Jurkat, Clone E6-1 (cell line): Measurements from ENCODE around the gene KDM8.

ENCODE experiments used
- DNase-seq: peaks from one replicate; pipeline ENCODE4 v3.0.0-alpha.2; 2011; ENCODE audit warnings: low read depth, low spot score
- H3K4me3 ChIP-seq: 2 replicates; pipeline ENCODE4 v1.5.1; 2011; ENCODE audit warnings: mild to moderate bottlenecking, low read length, control low read depth, moderate library complexity

The KDM8 gene

DNA sequence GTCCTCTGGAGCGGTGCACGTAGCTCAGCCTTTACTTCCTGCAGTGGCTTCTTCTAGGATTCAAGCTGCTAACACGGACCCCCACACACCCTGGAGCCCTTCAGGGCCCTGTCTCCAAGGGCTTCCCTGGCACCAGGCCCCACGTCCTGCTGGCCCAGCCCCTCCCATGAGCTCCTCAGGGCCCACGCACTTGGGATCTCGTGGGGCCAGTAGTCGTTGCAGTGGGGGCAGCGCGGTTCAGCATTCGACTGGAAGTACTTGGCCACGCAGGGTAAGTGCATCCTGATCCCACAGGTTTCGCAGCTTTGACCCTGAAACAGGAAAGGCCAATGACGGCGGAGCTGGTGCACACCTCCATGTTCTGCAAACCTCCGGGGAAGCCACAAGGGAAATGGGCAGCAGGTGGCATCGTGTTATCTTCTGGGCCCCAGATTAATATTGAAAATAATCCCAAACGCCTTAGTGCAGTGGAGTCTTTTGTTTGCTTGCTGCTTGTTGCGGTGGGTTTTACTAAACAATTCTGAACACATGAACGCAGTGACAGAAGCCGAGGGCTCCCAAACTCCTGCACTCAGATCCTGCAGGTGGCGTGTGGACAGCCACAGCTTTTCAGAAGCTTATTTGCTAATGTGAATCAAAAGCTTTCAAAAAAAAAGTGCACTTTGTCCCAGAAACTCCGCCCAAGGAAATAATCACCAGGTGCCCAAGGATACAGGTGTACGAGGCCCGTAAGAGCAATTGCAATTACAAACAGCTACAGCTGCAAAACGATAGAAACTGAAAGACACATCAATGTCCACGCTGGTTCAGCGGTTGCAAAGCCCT lies 22.4 kb downstream of the KDM8 start:
- DNase-seq = no peak
- H3K4me3 ChIP-seq = no peak overlapping the region

DNA sequence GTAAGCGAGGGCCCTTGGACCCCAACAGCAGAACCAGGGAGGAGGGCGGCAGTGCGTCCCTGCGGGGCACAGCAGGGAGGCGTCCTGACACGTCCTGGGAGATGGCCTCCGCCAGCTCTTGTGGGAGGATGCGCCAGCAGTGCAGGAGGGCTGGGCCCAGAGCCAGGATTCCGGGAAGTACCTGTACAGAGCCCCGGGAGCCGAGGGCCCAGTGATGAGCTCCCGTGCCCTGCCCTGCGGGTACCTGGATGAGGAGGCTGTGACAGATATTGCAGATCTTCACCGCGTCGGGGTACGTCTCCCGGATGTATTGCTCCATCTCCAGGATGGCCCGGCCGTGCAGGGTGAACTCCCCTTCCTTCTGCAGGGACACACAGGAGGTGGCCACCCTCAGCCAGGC lies 23.1 kb downstream of the KDM8 start:
- H3K4me3 ChIP-seq = no peak overlapping the region
- no peak for DNase-seq

DNA sequence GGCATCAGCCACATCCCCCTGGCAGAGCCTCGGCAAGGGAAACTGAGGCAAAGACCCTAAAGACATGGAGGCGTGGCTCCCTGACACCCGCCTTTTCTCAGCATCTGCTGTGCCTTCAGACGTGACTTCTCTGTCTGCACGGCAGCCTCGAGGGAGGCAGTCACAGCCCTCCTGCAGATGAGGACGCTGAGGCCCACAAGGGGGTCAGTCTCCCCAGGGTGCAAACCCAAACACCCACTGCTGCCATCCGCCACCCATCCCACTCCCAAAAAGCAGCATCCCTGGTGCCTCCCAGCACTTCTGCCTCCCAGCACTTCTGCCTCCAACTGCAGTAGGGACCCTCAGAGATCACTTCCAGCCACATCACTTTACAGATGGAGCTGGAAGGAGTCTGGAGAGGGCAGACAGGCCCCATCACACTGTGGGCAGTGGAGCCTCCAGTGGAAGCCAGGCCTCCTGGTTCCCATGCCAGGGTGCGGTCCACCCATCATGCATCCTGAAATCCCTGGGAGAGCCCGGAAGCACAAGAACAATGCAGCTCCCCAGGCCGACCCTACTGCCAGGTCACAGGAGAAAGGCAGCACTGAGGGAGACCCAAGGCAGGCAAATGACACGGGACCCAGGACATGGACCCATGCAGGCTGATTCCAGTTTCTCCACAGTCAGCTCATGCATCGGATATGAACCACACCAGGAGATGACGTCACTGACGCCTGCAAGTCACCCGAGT lies 23.8 kb downstream of the KDM8 start:
- no peak overlapping the region for H3K4me3 ChIP-seq
- DNase-seq = no peak

DNA sequence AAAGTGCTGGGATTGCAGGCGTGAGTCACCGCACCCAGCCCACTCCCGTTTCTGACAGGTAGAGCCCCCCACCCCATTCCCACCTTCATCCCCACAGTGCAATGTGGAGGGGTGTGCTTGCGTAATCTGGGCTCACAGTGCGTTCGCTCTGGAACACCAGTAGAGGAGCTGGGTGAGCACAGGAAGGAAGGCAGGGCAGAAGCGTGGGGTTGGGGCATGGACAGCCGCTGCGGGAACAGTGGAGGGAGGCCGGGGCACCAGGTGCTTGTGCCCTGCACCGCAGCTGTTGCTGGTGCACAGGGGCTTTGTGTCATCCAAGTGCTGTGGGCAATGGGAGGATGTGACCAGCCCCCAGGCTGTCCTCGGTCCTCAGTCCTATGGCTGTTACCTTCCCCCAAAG lies 24.7 kb downstream of the KDM8 start:
- no peak for DNase-seq
- H3K4me3 ChIP-seq = no peak overlapping the region

DNA sequence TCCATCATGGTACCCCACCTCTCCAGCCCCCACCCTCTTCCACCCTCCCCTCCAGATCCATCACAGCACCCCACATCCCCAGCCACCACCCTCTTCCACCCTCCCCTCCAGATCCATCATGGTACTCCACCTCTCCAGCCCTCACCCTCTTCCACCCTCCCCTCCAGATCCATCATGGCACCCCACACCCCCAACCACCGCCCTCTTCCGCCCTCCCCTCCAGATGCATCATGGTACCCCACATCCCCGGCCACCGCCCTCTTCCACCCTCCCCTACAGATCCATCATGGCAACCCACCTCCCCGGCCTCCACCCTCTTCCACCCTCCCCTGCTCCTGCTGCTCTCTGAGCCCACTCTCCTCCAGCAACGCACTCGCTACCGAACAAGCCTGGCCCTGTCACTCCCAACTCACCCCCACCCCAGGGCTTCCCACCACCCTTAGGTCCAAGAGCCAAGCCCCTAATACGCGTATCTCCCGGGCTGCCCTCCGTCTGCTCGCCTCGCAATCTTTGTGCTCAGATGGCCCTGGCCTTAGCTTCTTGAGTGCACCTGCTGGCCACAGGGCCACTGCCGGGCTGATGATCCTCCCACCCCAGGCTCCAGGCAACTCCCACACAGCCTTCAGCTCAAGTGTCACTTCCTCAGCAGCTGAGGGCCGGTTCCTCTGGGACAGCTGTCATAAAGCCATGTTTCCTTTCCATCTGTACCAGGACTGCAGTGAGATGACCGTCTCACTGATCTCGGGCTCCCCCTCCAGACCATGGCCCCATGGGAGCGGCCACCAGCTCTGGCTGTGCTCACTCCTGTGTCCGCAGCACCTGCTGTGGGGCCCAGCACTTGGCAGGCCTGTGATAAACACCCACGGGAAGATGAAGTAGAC lies 25.5 kb downstream of the KDM8 start:
- no peak for DNase-seq
- H3K4me3 ChIP-seq = no peak overlapping the region

DNA sequence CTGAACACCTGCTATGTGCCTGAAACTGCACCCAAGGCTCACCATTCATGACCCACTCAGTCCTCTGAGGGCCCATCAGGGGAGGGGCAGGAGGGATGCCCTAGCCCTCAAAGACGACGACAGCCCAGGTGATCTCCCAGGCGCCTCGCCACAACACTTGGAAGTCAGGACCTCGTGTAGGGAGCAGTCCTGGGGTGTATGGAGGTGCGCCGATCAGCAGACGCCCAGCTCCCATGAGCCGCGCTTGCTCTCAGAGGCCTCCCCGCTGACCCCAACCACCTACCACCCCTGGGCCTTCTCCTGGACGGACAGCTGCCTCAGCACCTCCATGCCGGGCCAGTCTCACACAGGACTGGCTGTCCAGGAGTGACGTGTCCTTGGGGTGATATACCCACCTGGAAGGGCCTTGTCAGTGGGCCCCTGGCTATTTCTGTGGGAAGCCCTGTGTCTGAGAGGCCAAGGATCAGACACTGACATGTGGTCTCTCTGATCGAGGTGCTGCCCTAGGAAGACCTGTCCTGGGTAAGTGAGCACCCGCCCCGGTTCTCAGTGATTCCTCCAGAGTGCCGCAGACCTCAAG lies 26.7 kb downstream of the KDM8 start:
- no peak overlapping the region for H3K4me3 ChIP-seq
- no peak for DNase-seq

DNA sequence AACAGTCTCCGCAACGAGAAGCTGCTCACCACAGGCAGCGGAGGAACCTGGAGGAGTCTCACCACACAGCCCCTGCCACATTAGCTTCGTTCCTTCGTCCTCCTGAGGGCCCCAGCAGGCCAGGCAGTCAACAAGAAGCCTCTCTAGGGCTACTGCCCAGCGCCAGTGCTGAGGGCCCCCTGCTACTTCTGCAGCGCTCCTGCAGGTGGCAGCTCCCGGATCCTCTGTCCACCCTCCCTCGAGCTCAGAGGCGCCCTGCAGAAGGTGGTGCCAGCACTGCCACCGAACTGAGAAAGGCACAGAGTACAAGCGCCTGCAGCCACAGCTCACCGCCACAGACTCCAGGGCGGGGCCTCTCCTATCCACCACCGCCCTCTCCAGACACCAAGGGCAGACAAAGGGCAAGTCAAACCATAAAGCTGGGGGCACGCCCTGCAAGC lies 27.3 kb downstream of the KDM8 start:
- H3K4me3 ChIP-seq = no peak overlapping the region
- DNase-seq = peak; percentile 44

DNA sequence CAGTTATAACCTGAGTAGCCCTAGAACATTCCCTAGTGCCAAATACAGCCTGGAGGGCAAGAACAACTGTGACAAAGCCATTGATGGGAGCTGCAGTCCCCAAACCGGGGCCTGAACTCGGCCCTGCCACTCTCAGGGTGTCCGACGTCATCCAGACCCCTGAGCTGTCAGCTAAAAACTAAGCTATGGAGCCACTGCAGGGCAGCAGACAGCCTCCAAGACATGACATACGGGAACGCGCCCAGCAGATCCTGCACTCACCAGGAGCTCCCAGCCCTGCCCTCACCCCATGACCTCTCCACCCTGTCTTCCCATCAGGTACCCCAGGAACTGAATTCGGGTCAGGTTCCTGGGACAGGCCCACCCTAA lies 28.4 kb downstream of the KDM8 start:
- no peak for DNase-seq

DNA sequence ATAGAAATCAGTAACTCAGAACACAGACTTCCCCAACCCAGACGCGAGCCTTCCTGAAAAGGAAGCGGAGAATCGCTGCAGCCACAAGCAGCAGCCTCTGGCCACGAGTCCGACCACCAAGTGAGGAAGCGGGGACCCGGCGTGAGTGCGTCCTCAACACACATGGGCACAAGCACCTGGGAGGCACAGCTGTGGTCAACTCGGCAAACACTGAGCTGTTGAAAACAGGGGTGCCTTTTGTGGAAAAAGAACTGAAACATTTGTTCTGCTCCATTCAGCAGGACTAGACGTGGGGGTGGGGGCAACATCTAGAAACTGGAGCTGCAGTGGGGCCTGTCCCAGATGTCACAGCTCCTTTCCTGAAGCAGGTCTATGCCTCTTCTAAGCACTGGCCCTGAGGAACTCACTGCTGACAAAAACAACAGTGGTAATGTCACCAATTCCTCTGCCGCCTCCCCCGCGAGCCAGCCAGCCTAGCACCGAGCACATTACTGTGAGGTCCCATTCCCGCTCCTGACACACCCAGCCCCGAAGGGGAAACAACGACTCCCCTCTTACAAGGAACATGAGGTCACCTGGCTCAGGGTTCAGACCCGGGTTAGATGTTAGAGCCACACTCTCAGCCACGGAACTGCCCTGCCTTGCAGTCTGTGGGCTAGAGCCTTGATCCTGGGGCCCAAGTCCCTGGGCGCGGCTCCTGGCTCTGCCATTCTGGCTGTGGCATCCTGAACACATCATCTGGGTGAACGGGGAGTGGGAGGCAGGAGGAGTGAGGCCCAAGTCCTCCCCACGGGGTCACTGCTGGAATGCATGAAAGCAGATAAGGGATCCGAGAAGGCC lies 29.0 kb downstream of the KDM8 start:
- DNase-seq = no peak
- no peak overlapping the region for H3K4me3 ChIP-seq

More for the DNA sequence above, 28.4 kb downstream of the KDM8 start:
- H3K4me3 ChIP-seq = no peak overlapping the region

DNA sequence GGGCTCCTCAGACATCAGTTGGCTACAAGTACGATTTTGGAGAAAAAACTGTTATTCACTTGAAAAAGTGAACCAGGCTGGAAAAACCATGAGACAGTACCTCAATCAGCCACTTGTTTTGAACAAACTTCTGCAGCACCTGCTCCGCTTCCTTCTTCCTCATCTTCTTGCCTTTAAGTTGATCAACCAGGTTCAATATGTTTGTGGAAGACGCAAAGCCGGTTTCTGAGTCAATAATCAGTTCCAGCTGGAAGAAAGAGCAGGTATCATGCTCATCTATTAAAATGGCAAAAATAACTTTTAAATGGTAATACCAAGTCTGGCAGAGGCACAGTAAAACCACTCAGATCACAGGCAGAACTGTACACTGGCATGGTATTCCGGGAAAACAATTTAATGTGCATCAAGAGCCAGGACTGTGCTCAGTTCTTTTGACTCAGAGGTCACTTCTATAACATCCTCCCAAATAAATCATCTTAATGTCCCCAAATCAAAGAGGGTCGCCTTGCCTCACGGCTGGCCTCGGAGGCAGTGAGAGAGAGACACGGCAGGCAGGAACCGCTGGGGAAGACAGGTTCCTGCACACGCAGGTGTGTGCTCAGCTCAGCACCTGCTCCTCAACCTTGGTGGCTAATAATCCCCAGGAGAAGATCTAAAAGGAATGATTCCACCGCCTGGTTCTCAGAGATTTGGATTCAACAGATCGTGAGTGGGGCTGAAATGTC lies 29.7 kb downstream of the KDM8 start:
- no peak overlapping the region for H3K4me3 ChIP-seq
- no peak for DNase-seq

DNA sequence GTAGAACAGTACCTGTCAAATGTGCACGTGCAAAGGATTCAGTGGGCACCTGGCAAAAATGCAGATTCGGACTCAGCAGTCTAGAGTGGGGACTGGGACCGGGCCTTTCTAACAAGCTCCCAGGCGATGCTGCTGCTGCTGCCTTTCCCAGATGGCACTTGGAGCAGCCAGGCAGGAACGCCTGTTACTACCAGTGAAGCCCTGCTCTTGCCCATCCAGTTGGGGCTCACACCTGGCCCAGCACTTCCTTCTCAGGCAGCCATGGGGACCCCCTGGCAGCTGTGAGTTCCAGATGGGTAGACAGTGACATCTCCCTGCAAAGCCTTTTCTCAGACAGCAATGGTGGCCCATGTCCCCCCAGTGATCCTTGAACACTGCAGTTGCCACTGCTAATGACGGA lies 30.4 kb downstream of the KDM8 start:
- H3K4me3 ChIP-seq = no peak overlapping the region
- no peak for DNase-seq

DNA sequence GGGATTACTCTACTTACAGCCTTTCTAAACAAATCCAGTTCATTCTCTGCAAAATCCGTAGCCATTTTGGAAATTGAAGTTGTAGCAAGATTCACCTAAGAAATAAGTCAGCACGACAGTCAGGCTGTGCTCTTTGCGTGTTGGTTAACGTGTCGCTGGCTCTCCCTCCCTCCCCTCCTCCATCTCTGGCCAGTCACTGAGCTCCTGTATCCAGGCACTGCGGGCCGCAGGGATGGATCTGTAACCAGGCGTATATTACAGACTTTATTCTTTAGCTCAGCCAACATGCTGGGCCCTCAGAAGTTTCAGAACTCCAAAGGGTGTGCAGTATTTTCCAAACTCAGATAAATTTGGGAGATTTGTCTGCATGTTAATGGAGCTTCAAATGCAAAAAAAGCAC lies 30.8 kb downstream of the KDM8 start:
- no peak for DNase-seq
- no peak overlapping the region for H3K4me3 ChIP-seq

DNA sequence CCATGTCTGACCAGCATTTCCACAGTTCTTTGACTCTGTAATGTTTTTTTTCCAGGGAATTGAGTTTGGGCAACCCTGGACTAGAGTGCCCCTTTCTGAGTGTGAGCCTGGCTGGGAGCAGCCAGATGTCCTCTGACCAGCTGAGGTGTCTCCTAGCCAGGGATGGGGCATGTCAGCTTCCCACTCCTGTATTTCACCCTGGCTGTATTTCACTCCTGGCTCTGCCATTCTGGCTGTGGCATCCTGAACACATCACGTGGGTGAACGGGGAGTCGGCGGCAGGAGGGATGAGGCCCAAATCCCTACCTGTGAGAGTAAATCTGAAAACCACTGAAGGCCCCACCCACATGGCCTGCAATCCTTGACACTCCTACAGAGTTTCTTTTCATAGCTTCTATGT lies 31.3 kb downstream of the KDM8 start:
- H3K4me3 ChIP-seq = peak overlapping the region; percentile 33
- DNase-seq = no peak

DNA sequence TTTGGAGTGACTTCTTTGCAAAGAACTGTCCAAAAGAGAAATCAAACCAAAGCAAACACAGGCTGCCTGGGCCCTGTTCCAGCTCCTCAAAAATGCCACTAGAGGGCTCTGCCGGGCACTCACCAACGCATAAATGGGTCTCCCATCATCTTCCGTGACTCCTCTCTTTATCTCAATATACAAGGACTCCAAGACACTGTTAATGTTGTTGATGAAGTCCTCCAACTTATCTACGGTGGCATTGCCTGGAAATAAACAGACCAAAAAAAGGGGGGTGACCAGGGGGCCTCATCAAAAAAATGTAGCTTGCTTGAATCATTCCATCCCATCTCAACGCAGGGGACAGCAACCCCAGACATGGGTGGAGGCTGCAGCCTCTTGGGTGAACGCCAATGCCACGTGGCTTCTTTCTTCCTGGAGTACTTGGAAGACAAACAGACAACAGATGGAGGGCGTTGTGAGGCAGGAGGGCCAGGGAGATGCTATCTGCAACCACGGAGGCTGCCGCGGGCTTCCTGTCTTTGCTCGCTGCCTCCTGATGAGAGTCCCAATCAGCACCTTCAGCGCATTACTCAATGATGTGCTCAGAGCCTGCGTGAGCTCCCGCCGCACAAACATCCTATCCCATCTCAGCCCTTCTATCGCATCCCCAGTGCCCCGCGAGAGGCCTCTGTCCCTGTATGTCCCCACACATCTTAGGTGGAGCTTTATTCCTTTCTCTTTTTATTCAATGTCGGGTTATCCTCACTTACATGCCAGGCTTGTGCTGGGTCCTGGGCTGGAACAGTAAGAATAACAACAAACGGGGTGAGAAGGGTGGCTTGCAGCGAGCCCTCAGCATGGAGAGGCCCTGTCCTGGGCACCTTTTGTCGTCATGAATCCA lies 32.0 kb downstream of the KDM8 start:
- peak; percentile 98 for DNase-seq

DNA sequence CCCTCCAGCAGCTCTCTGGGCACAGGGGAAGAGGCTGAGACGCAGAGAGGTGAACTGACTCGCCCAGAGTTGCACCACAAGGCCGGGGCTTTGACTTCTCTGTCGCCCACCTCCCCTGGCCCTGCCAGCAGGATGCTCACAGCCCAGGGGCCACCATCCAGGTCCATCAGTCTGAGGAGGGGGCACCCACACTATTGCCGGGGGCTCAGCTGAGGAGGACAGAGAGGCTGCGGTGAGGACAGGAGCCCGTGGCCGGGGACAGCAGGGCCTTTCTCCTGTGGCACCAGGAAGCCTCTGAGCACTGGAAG lies 32.6 kb downstream of the KDM8 start:
- H3K4me3 ChIP-seq = peak overlapping the region; percentile 26
- no peak for DNase-seq

More for the DNA sequence above, 32.0 kb downstream of the KDM8 start:
- peak overlapping the region; percentile 33 for H3K4me3 ChIP-seq

DNA sequence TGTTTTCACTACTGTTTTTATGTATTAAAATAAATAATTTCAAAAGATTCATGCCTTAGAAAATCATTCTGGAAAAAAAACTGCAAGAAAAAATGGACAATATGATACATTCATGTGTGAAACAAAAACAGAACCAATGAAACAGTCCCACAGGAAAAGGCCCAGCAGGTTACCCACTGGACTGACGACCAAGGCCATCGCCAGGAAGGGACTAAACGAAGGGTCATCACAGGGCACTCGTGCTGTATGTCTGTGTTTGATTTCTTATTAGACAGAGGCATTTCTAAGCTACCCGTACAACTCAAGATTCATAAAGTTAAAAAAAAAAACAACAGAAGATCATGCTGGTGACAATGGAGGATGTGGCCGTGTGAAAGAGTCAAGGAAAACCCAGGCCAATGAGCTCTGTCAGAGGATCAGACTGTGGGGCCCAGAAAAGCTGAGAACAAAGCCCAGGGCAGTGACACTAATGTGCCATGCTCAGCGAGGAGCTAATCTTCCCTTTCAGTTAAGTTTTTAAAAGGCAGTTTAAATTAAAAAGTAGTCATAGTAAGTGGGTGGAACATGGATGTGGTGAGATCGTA lies 33.4 kb downstream of the KDM8 start:
- H3K4me3 ChIP-seq = peak overlapping the region; percentile 16
- no peak for DNase-seq
